Liver (tissue), 9 donors: ENCODE data around the gene SETBP1. TPM values are rescaled to one million over a fixed set of nuclear protein-coding genes. Genes with fewer than 3 reads are reported as not detected.

Experiments
- DNase-seq: peaks from one replicate; pipeline ENCODE4 v3.0.0-alpha.2; 2017; ENCODE audit warnings: low spot score
- H3K27ac ChIP-seq, 2 donors: one replicate each; pipeline ENCODE4 v1.7.0; 2013; ENCODE audit warnings: inconsistent platforms in 2 of 2, low read length in 2 of 2, control low read depth in 1 of 2, low read depth in 1 of 2, mild to moderate bottlenecking in 1 of 2
- H3K27me3 ChIP-seq, 4 donors: one replicate each; pipeline versions ENCODE4 v1.6.1 to v1.7.0; 2013; ENCODE audit warnings: low read length in 3 of 4, inconsistent platforms in 1 of 4, mild to moderate bottlenecking in 1 of 4, moderate library complexity in 1 of 4; ENCODE audit not compliant: control insufficient read depth in 4 of 4, insufficient read depth in 4 of 4
- H3K36me3 ChIP-seq, 4 donors: one replicate each; pipeline versions ENCODE4 v1.6.1 to v1.7.0; 2013; ENCODE audit warnings: low read length in 3 of 4, mild to moderate bottlenecking in 3 of 4, low read depth in 1 of 4, moderate library complexity in 1 of 4; ENCODE audit not compliant: control insufficient read depth in 4 of 4, insufficient read depth in 3 of 4
- H3K4me1 ChIP-seq, 4 donors: one replicate each; pipeline versions ENCODE4 v1.6.1 to v1.7.0; 2013; ENCODE audit warnings: low read length in 3 of 4, mild to moderate bottlenecking in 3 of 4, moderate library complexity in 1 of 4; ENCODE audit not compliant: control insufficient read depth in 4 of 4, insufficient read depth in 4 of 4
- H3K4me3 ChIP-seq, 3 donors: one replicate each; pipeline versions ENCODE4 v1.6.1 to v1.7.0; 2013; ENCODE audit warnings: low read length in 3 of 3, control low read depth in 1 of 3, low read depth in 1 of 3, mild to moderate bottlenecking in 1 of 3
- H3K9ac ChIP-seq, 2 donors: one replicate each; pipeline ENCODE4 v1.7.0; 2013; ENCODE audit warnings: low read length in 2 of 2, mild to moderate bottlenecking in 2 of 2, moderate library complexity in 2 of 2, control low read depth in 1 of 2, low read depth in 1 of 2
- H3K9me3 ChIP-seq, 4 donors: one replicate each; pipeline versions ENCODE4 v1.6.1 to v1.7.0; 2013; ENCODE audit warnings: low read length in 3 of 4; ENCODE audit not compliant: control insufficient read depth in 4 of 4
- FOXA2 ChIP-seq: IDR thresholded peaks from 2 replicates; pipeline ENCODE4 v1.6.1; 2016; ENCODE audit warnings: antibody characterized with exemption
- GABPA ChIP-seq, 2 donors: IDR thresholded peaks in 1 of 2; conservative IDR thresholded peaks in 1 of 2; 2 replicates each; pipeline ENCODE4 v1.6.1; 2016; ENCODE audit warnings: antibody characterized with exemption in 2 of 2, mild to moderate bottlenecking in 1 of 2, moderate library complexity in 1 of 2
- HNF4A ChIP-seq, 2 donors: conservative IDR thresholded peaks; 2 replicates each; pipeline ENCODE4 v1.6.1; 2016; ENCODE audit warnings: antibody characterized with exemption in 2 of 2, mild to moderate bottlenecking in 2 of 2
- HNF4G ChIP-seq: IDR thresholded peaks from 2 replicates; pipeline ENCODE4 v1.6.1; 2016; ENCODE audit warnings: antibody characterized with exemption
- JUND ChIP-seq, 2 donors: IDR thresholded peaks; 2 replicates each; pipeline ENCODE4 v1.6.1; 2016; ENCODE audit warnings: antibody characterized with exemption in 2 of 2
- NR2F2 ChIP-seq: IDR thresholded peaks from 2 replicates; pipeline ENCODE4 v1.6.1; 2016; ENCODE audit warnings: antibody characterized with exemption
- RAD21 ChIP-seq, 2 donors: IDR thresholded peaks; 2 replicates each; pipeline ENCODE4 v1.6.1; 2016; ENCODE audit warnings: antibody characterized with exemption in 2 of 2, mild to moderate bottlenecking in 2 of 2
- RXRA ChIP-seq, 2 donors: IDR thresholded peaks; 2 replicates each; pipeline ENCODE4 v1.6.1; 2017 to 2018; ENCODE audit warnings: antibody characterized with exemption in 2 of 2, mild to moderate bottlenecking in 1 of 2
- SP1 ChIP-seq: IDR thresholded peaks from 2 replicates; pipeline ENCODE4 v1.6.1; 2018; ENCODE audit warnings: antibody characterized with exemption, mild to moderate bottlenecking
- YY1 ChIP-seq: IDR thresholded peaks from 2 replicates; pipeline ENCODE4 v1.6.1; 2016; ENCODE audit warnings: antibody characterized with exemption, mild to moderate bottlenecking
- WGBS: extraction: QIAGEN DNeasy Blood & Tissue Kit; methylation state at CpG from one replicate; pipeline ENCODE4 v1.1.7; 2013; 5-methylcytosine and 5-hydroxymethylcytosine counted together
- polyA plus RNA-seq, 2 donors: library from polyadenylated mRNA; stranded (reverse) in 1 of 2; unstranded in 1 of 2; fragments of 200-250 nt in 1 of 2; fragments of >200 nt in 1 of 2; fragmentation: Nextera tagmentation in 1 of 2; extraction: Ambion mirVana in 1 of 2; gene quantifications; one replicate each; pipeline versions ENCODE4 v1.2.1 to v1.2.3, GENCODE V29; 2013 to 2015
- total RNA-seq, 2 donors: library from RNA; depleted of rRNA; stranded (reverse); fragments of >200 nt; gene quantifications; one replicate each; pipeline ENCODE4 v1.2.3, GENCODE V29; 2014
- TF ChIP-seq, protein P1 (sequence below): fragments of 150-350 bp; IDR thresholded peaks from 2 replicates; pipeline ENCODE4 v1.5.1; 2017; ENCODE audit warnings: improper control_type of control experiment, low read depth, low read length; ENCODE audit not compliant: missing input control
- TF ChIP-seq, protein P2 (sequence below): IDR thresholded peaks from 2 replicates; pipeline ENCODE4 v1.6.1; 2016; ENCODE audit warnings: antibody characterized with exemption
- TF ChIP-seq, protein P3 (sequence below): IDR thresholded peaks from 2 replicates; pipeline ENCODE4 v1.6.1; 2016; ENCODE audit warnings: antibody characterized with exemption
- TF ChIP-seq, protein P4 (sequence below): IDR thresholded peaks from 2 replicates; pipeline ENCODE4 v1.6.1; 2016; ENCODE audit warnings: antibody characterized with exemption, mild to moderate bottlenecking
- TF ChIP-seq, protein P5 (sequence below): IDR thresholded peaks from 2 replicates; pipeline ENCODE4 v1.6.1; 2016; ENCODE audit warnings: antibody characterized with exemption
- donor health status: healthy.
- donor health status: healthy.
- donor health status: healthy.
- donor health status: healthy.
- donor health status: healthy.

Gene SETBP1
- total and polyA plus RNA-seq, 4 donors, result 2.5 to 15.8 (median 4.7) TPM

DNA sequence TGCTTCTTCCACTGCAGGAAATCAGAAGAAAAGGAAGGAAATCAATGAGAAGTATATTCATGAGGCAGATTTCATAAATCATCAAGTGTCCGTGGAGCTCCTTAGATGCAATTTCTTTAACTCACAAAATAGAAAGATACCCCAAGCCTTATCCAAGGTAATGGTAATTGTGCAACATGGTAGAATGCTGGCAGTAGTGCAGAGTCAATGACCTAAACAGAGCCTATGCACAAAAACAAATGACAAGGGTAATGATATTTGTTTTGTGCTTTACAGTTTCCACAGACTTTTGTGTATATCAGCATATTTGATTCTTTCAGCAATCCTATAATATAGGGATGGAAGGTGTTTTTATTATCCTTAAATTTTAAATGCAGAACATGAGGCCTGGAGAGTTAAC, 102.7 kb downstream of the SETBP1 start:
- H3K27me3 ChIP-seq, result no peaks in the 10 kb centered on the region
- no peak overlapping the region for H3K4me3 ChIP-seq
- H3K9me3 ChIP-seq, result no peaks in the 10 kb centered on the region
- WGBS, result 74% methylated on average over 1 of the region's 1 CpG
- TF ChIP-seq YY1 (no peak), JUND (IDR thresholded peaks at IDR 0.05) (no peak), RXRA (IDR thresholded peaks at IDR 0.05) (peak; percentile 54 to 77), RAD21 (IDR thresholded peaks at IDR 0.05) (peak in 1 of 2 donors; percentile 18), FOXA2 (no peak)
- TF ChIP-seq, protein P1, sequence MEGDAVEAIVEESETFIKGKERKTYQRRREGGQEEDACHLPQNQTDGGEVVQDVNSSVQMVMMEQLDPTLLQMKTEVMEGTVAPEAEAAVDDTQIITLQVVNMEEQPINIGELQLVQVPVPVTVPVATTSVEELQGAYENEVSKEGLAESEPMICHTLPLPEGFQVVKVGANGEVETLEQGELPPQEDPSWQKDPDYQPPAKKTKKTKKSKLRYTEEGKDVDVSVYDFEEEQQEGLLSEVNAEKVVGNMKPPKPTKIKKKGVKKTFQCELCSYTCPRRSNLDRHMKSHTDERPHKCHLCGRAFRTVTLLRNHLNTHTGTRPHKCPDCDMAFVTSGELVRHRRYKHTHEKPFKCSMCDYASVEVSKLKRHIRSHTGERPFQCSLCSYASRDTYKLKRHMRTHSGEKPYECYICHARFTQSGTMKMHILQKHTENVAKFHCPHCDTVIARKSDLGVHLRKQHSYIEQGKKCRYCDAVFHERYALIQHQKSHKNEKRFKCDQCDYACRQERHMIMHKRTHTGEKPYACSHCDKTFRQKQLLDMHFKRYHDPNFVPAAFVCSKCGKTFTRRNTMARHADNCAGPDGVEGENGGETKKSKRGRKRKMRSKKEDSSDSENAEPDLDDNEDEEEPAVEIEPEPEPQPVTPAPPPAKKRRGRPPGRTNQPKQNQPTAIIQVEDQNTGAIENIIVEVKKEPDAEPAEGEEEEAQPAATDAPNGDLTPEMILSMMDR, result no peak
- TF ChIP-seq, protein P2, sequence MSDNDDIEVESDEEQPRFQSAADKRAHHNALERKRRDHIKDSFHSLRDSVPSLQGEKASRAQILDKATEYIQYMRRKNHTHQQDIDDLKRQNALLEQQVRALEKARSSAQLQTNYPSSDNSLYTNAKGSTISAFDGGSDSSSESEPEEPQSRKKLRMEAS, result no peak
- TF ChIP-seq, protein P3, sequence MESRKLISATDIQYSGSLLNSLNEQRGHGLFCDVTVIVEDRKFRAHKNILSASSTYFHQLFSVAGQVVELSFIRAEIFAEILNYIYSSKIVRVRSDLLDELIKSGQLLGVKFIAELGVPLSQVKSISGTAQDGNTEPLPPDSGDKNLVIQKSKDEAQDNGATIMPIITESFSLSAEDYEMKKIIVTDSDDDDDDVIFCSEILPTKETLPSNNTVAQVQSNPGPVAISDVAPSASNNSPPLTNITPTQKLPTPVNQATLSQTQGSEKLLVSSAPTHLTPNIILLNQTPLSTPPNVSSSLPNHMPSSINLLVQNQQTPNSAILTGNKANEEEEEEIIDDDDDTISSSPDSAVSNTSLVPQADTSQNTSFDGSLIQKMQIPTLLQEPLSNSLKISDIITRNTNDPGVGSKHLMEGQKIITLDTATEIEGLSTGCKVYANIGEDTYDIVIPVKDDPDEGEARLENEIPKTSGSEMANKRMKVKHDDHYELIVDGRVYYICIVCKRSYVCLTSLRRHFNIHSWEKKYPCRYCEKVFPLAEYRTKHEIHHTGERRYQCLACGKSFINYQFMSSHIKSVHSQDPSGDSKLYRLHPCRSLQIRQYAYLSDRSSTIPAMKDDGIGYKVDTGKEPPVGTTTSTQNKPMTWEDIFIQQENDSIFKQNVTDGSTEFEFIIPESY, result no peak
- TF ChIP-seq, protein P4, sequence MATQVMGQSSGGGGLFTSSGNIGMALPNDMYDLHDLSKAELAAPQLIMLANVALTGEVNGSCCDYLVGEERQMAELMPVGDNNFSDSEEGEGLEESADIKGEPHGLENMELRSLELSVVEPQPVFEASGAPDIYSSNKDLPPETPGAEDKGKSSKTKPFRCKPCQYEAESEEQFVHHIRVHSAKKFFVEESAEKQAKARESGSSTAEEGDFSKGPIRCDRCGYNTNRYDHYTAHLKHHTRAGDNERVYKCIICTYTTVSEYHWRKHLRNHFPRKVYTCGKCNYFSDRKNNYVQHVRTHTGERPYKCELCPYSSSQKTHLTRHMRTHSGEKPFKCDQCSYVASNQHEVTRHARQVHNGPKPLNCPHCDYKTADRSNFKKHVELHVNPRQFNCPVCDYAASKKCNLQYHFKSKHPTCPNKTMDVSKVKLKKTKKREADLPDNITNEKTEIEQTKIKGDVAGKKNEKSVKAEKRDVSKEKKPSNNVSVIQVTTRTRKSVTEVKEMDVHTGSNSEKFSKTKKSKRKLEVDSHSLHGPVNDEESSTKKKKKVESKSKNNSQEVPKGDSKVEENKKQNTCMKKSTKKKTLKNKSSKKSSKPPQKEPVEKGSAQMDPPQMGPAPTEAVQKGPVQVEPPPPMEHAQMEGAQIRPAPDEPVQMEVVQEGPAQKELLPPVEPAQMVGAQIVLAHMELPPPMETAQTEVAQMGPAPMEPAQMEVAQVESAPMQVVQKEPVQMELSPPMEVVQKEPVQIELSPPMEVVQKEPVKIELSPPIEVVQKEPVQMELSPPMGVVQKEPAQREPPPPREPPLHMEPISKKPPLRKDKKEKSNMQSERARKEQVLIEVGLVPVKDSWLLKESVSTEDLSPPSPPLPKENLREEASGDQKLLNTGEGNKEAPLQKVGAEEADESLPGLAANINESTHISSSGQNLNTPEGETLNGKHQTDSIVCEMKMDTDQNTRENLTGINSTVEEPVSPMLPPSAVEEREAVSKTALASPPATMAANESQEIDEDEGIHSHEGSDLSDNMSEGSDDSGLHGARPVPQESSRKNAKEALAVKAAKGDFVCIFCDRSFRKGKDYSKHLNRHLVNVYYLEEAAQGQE, result no peak
- TF ChIP-seq, protein P5, sequence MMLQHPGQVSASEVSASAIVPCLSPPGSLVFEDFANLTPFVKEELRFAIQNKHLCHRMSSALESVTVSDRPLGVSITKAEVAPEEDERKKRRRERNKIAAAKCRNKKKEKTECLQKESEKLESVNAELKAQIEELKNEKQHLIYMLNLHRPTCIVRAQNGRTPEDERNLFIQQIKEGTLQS, result no peak
- H3K27ac ChIP-seq, result no peak overlapping the region
- H3K9ac ChIP-seq, result no peak overlapping the region
- DNase-seq, result no peak
- H3K4me1 ChIP-seq, result peaks cover 0 to 4% (median 1%) of the 10 kb centered on the region in 4 donors
- H3K36me3 ChIP-seq, result no peaks in the 10 kb centered on the region

DNA sequence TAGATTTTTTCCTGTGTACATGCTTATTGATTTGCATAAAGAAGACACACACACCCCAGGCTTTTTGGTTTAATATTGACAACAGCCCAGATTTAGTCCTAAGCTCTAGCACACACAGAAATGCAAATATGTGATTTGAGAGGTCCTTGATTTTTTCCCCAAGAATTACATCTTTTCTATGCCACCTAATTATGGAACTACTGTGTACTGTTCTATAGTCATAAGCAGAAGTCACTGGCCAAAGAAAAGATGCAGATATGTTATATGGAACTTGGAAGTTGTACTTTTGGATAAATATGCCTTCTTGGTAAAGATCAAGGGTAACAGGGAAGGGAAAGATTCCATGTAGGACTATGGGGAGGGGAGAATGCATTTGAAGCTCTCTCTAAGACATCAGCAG, 105.6 kb downstream of the SETBP1 start:
- Histone ChIP-seq H3K4me3 (no peak overlapping the region), H3K36me3 (peaks cover 0 to 2% (median 0%) of the 10 kb centered on the region in 4 donors), H3K27ac (no peak overlapping the region), H3K4me1 (peaks cover 0 to 9% (median 4%) of the 10 kb centered on the region in 4 donors), H3K9me3 (no peaks in the 10 kb centered on the region), H3K9ac (no peak overlapping the region), H3K27me3 (no peaks in the 10 kb centered on the region)
- TF ChIP-seq HNF4A (conservative IDR thresholded peaks at IDR 0.05) (no peak), NR2F2 (no peak), GABPA (IDR thresholded peaks at IDR 0.05 in 1 of 2, conservative IDR thresholded peaks at IDR 0.05 in 1 of 2) (no peak), YY1 (no peak), HNF4G (no peak), SP1 (no peak)
- DNase-seq, result no peak
